ENCODE results near the gene EID2. TPM values are rescaled to one million over a fixed set of nuclear protein-coding genes. Genes with fewer than 3 reads are reported as not detected.
A peak's percentile ranks its signal among the peaks of the same experiment; 100 is the strongest.

Gene EID2
- total and polyA plus RNA-seq, 5 donors from 2014 or later = 13.1 to 32.7 (median 22.2) TPM

GRCh38 chr19:39563408-39563807, 23.4 kb upstream of the EID2 start:
- H3K9me3 ChIP-seq (ENCODE audit: control insufficient read depth in 2 of 2, low read length in 2 of 2) = no peaks in the 10 kb centered on the region
- no peak for ATAC-seq (ENCODE audit: low read depth in 2 of 2)
- DNase-seq = no peak
- no peaks in the 10 kb centered on the region for H3K9me3 Mint-ChIP-seq
- H3K36me3 Mint-ChIP-seq = no peaks in the 10 kb centered on the region
- no peak overlapping the region for H3K27ac Mint-ChIP-seq
- H3K27ac ChIP-seq (ENCODE audit: insufficient read depth, low read length, poor library complexity, severe bottlenecking) = no peak overlapping the region
- peaks cover under 1% of the 10 kb centered on the region for H3K27me3 ChIP-seq (ENCODE audit: control insufficient read depth, insufficient read depth, low read length)
- no peak overlapping the region for H3K4me3 Mint-ChIP-seq
- H3K36me3 ChIP-seq (ENCODE audit: control insufficient read depth, insufficient read depth, low read length) = no peaks in the 10 kb centered on the region
- no peak overlapping the region for H3K4me3 ChIP-seq (ENCODE audit: low read depth, low read length)
- H3K4me1 Mint-ChIP-seq = peaks cover 0 to 8% (median 6%) of the 10 kb centered on the region in 4 donors
- H3K27me3 Mint-ChIP-seq = no peaks in the 10 kb centered on the region
- H3K4me1 ChIP-seq (ENCODE audit: control insufficient read depth, insufficient read depth, low read length, poor library complexity, severe bottlenecking) = peaks cover 3% of the 10 kb centered on the region

DNA sequence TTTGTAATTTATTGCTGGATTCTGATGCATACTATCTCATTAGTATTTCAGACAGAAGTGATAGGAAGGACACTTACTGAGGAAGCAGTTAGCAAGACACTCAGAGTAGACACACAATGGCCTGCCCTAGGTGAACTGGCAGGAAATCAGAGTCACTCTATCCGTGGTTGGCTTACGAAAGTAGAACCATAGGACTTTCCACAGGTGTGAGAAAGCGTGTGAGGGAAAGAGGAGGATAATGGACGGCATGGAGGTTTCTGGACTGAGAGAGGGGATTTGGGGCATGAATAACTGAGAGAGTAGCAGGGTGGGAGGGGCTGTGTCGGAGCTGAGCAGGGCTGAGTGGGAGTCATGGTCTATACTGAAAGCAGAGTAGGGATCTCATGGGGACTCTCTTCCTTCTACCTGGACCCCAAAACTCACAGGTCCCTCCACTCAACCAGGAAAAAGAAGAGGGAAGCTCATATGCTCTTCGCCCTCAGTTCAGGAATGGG, 18.7 kb upstream of the EID2 start:
- Mint-ChIP-seq H3K27ac (peak overlapping the region; percentile 70 to 98 (median 93)), H3K9me3 (no peaks in the 10 kb centered on the region), H3K4me3 (peak overlapping the region; percentile 33 to 70 (median 57)), H3K27me3 (no peaks in the 10 kb centered on the region), H3K4me1 (peaks cover 1 to 16% (median 13%) of the 10 kb centered on the region in 4 donors), H3K36me3 (no peaks in the 10 kb centered on the region)
- H3K4me1 ChIP-seq (ENCODE audit: control insufficient read depth, insufficient read depth, low read length, poor library complexity, severe bottlenecking) = peaks cover 3% of the 10 kb centered on the region
- H3K4me3 ChIP-seq (ENCODE audit: low read depth, low read length) = peak overlapping the region; percentile 70
- ATAC-seq (ENCODE audit: low read depth in 2 of 2) = peak; percentile 74
- H3K27ac ChIP-seq (ENCODE audit: insufficient read depth, low read length, poor library complexity, severe bottlenecking) = no peak overlapping the region
- H3K27me3 ChIP-seq (ENCODE audit: control insufficient read depth, insufficient read depth, low read length) = no peaks in the 10 kb centered on the region
- DNase-seq = peak in 2 of 3 donors; percentile 17 to 56
- no peaks in the 10 kb centered on the region for H3K36me3 ChIP-seq (ENCODE audit: control insufficient read depth, insufficient read depth, low read length)
- H3K9me3 ChIP-seq (ENCODE audit: control insufficient read depth in 2 of 2, low read length in 2 of 2) = no peaks in the 10 kb centered on the region

DNA sequence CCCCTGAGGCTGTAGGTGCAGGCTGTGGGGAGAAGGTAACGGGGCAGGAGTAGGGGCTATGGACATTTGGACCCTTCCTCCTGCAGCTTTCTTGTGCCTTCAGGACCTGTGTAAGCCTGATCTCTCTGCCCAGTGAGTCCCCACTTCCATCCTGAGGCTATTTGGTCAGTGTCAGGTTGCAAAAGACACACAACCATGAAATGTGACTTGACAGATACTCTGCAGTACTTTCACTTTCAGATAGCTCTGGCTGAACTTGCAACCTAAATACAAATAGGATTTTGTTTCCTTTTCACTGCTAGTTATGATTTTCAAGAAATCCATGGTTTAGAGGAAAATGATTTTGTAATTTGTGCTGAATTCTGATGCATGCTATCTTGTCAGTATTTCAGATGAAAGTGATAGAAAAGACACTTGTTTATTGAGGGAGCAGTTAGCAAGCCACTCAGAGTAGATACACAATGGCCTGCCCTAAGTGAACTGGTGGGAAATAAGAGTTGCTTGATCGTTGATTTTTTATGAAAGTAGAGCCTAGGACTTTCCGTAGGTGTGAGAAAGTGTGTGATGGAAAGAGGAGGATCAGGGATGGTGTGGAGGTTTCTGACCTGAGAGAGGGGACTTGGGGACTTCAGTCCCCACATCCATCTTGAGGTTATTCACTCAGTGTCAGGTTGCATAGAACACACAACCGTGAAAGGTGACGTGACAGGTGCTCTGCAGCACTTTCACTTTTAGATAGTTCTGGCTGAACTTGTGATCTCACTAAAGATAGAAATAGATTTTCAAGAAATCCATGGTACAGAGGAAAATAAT, 18.1 kb upstream of the EID2 start:
- peak; percentile 65 to 71 for ATAC-seq (ENCODE audit: low read depth in 2 of 2)

DNA sequence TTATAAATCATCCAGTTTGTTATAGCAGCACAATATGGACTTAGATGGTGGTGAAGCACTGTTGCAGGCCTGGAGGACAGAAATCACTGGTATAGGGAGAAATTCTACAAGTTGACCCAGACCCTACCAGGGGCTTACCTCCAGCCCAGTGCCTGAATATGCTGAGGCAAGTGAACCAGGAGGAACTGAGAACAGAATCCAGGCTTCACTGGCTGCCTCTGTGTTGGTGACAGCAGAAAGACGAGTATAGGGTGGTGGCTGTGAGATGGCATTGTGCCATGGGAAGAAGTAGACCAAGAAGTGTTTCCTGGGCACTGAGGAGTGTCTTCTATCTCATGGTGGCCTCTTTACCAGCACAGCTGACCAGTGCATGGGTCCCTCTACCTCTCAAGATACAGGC, 15.9 kb upstream of the EID2 start:
- H3K9me3 ChIP-seq (ENCODE audit: control insufficient read depth in 2 of 2, low read length in 2 of 2) = no peaks in the 10 kb centered on the region
- H3K36me3 Mint-ChIP-seq = no peaks in the 10 kb centered on the region
- DNase-seq (no peak), ATAC-seq (ENCODE audit: low read depth in 2 of 2) (no peak)
- H3K4me3 ChIP-seq (ENCODE audit: low read depth, low read length) = no peak overlapping the region
- H3K4me1 ChIP-seq (ENCODE audit: control insufficient read depth, insufficient read depth, low read length, poor library complexity, severe bottlenecking) = peaks cover 3% of the 10 kb centered on the region
- H3K36me3 ChIP-seq (ENCODE audit: control insufficient read depth, insufficient read depth, low read length) = no peaks in the 10 kb centered on the region
- no peak overlapping the region for H3K27ac Mint-ChIP-seq
- no peaks in the 10 kb centered on the region for H3K27me3 ChIP-seq (ENCODE audit: control insufficient read depth, insufficient read depth, low read length)
- H3K27me3 Mint-ChIP-seq = no peaks in the 10 kb centered on the region
- no peak overlapping the region for H3K27ac ChIP-seq (ENCODE audit: insufficient read depth, low read length, poor library complexity, severe bottlenecking)
- H3K4me1 Mint-ChIP-seq = peaks cover 5 to 18% (median 14%) of the 10 kb centered on the region in 4 donors
- H3K4me3 Mint-ChIP-seq = no peak overlapping the region
- H3K9me3 Mint-ChIP-seq = no peaks in the 10 kb centered on the region

More for the DNA sequence above, 18.1 kb upstream of the EID2 start:
- H3K9me3 ChIP-seq (ENCODE audit: control insufficient read depth in 2 of 2, low read length in 2 of 2) = no peaks in the 10 kb centered on the region
- no peaks in the 10 kb centered on the region for H3K27me3 ChIP-seq (ENCODE audit: control insufficient read depth, insufficient read depth, low read length)
- peak overlapping the region; percentile 70 for H3K4me3 ChIP-seq (ENCODE audit: low read depth, low read length)
- no peaks in the 10 kb centered on the region for H3K9me3 Mint-ChIP-seq
- no peaks in the 10 kb centered on the region for H3K36me3 ChIP-seq (ENCODE audit: control insufficient read depth, insufficient read depth, low read length)
- DNase-seq = peak in 2 of 3 donors; percentile 19 to 53
- H3K4me3 Mint-ChIP-seq = peak overlapping the region; percentile 33 to 70 (median 57)
- H3K27me3 Mint-ChIP-seq = no peaks in the 10 kb centered on the region
- H3K36me3 Mint-ChIP-seq = no peaks in the 10 kb centered on the region
- peak overlapping the region; percentile 70 to 98 (median 93) for H3K27ac Mint-ChIP-seq
- H3K27ac ChIP-seq (ENCODE audit: insufficient read depth, low read length, poor library complexity, severe bottlenecking) = no peak overlapping the region
- H3K4me1 Mint-ChIP-seq = peaks cover 5 to 16% (median 13%) of the 10 kb centered on the region in 4 donors
- peaks cover 3% of the 10 kb centered on the region for H3K4me1 ChIP-seq (ENCODE audit: control insufficient read depth, insufficient read depth, low read length, poor library complexity, severe bottlenecking)

DNA sequence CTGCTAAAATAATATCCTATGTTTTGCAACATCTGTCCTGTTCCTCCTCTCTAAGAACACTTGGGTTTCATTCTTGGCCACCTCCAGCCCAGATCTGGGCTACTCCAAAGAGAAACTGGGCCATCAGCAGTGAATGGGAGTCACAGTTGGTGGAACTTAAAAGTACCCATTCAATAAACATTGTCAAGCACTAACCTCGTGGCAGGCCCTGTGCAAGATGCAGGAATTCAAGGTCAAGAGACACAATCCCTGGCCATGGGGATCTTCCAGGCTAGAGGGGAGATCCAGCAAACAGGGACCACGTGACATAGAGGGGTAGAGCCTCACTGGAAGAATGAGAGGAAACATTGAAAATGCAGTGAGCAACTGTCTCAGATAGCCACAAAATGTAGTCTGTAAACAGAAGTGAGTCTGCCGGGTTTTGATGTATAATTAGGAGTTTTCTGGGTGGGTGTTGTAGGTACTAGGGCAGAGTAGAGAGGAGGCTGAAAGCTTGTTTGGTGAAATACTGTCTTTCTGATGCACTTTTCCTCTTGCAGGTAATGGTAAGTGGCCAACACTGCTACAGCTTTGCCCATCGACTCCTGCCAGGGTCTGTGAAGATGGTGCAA, 14.8 kb upstream of the EID2 start:
- Mint-ChIP-seq H3K4me3 (no peak overlapping the region), H3K36me3 (no peaks in the 10 kb centered on the region), H3K4me1 (peaks cover 5 to 18% (median 14%) of the 10 kb centered on the region in 4 donors), H3K27me3 (no peaks in the 10 kb centered on the region), H3K27ac (no peak overlapping the region), H3K9me3 (no peaks in the 10 kb centered on the region)
- Histone ChIP-seq H3K9me3 (ENCODE audit: control insufficient read depth in 2 of 2, low read length in 2 of 2) (no peaks in the 10 kb centered on the region), H3K4me1 (ENCODE audit: control insufficient read depth, insufficient read depth, low read length, poor library complexity, severe bottlenecking) (peaks cover 3% of the 10 kb centered on the region), H3K4me3 (ENCODE audit: low read depth, low read length) (no peak overlapping the region), H3K27me3 (ENCODE audit: control insufficient read depth, insufficient read depth, low read length) (no peaks in the 10 kb centered on the region), H3K36me3 (ENCODE audit: control insufficient read depth, insufficient read depth, low read length) (no peaks in the 10 kb centered on the region), H3K27ac (ENCODE audit: insufficient read depth, low read length, poor library complexity, severe bottlenecking) (no peak overlapping the region)
- DNase-seq (no peak), ATAC-seq (ENCODE audit: low read depth in 2 of 2) (no peak)

DNA sequence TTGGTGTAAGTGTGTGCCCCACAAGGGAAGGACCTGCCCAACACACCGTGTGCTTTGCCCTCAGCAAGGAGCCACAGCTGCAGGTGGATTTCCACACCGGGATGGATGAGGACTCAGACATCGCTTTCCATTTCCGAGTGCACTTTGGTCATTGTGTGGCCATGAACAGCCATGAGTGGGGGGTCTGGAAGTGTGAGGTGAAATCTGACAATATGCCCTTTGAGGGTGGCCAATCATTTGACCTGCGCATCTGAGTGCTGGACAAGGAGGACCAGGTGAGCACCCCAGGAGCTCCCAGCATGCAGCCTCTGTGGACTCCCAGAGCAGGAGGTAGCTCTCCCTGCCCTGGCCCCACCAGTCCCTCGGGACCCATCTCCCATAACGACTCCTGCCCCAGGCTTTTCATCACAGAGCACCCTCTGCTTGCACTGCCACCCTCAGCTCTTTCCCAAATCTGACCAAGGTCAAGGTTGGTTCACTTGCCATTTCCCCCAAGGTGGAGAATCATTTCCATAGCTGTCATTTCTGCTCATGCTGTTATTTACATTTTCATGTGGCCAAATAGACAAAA, 13.2 kb upstream of the EID2 start:
- H3K27me3 Mint-ChIP-seq = no peaks in the 10 kb centered on the region
- no peak for DNase-seq
- H3K27ac Mint-ChIP-seq = no peak overlapping the region
- no peaks in the 10 kb centered on the region for H3K36me3 ChIP-seq (ENCODE audit: control insufficient read depth, insufficient read depth, low read length)
- H3K27ac ChIP-seq (ENCODE audit: insufficient read depth, low read length, poor library complexity, severe bottlenecking) = no peak overlapping the region
- H3K4me3 ChIP-seq (ENCODE audit: low read depth, low read length) = no peak overlapping the region
- no peak overlapping the region for H3K4me3 Mint-ChIP-seq
- H3K27me3 ChIP-seq (ENCODE audit: control insufficient read depth, insufficient read depth, low read length) = no peaks in the 10 kb centered on the region
- H3K9me3 ChIP-seq (ENCODE audit: control insufficient read depth in 2 of 2, low read length in 2 of 2) = no peaks in the 10 kb centered on the region
- H3K9me3 Mint-ChIP-seq = no peaks in the 10 kb centered on the region
- H3K4me1 Mint-ChIP-seq = peaks cover 4 to 8% (median 6%) of the 10 kb centered on the region in 4 donors
- no peak for ATAC-seq (ENCODE audit: low read depth in 2 of 2)
- no peaks in the 10 kb centered on the region for H3K36me3 Mint-ChIP-seq
- no peaks in the 10 kb centered on the region for H3K4me1 ChIP-seq (ENCODE audit: control insufficient read depth, insufficient read depth, low read length, poor library complexity, severe bottlenecking)

DNA sequence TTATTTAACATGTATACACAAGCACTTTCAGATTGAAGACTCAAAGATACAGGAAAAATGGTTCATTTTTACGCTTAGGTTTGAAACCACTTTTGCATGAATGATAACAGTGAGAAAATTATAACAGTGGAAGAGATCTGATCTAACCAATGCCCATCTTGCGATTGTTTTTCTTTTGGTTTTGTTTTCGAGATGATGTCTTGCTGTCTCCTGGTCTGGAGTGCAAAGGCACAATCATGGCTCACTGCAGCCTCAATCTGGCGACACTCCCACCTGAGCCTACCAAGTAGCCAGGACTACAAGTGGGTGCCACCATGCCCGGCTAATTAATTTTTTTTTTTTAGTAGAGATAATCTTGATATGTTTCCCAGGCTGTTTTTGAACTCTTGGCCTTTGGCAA, 10.2 kb upstream of the EID2 start:
- peaks cover 5% of the 10 kb centered on the region for H3K27me3 Mint-ChIP-seq
- peaks cover 2 to 16% (median 5%) of the 10 kb centered on the region in 4 donors for H3K4me1 Mint-ChIP-seq
- no peak overlapping the region for H3K4me3 ChIP-seq (ENCODE audit: low read depth, low read length)
- ATAC-seq (ENCODE audit: low read depth in 2 of 2) = no peak
- no peaks in the 10 kb centered on the region for H3K36me3 Mint-ChIP-seq
- no peaks in the 10 kb centered on the region for H3K27me3 ChIP-seq (ENCODE audit: control insufficient read depth, insufficient read depth, low read length)
- H3K27ac Mint-ChIP-seq = no peak overlapping the region
- no peaks in the 10 kb centered on the region for H3K9me3 Mint-ChIP-seq
- H3K36me3 ChIP-seq (ENCODE audit: control insufficient read depth, insufficient read depth, low read length) = no peaks in the 10 kb centered on the region
- H3K27ac ChIP-seq (ENCODE audit: insufficient read depth, low read length, poor library complexity, severe bottlenecking) = no peak overlapping the region
- H3K4me3 Mint-ChIP-seq = no peak overlapping the region
- no peaks in the 10 kb centered on the region for H3K9me3 ChIP-seq (ENCODE audit: control insufficient read depth in 2 of 2, low read length in 2 of 2)
- no peaks in the 10 kb centered on the region for H3K4me1 ChIP-seq (ENCODE audit: control insufficient read depth, insufficient read depth, low read length, poor library complexity, severe bottlenecking)
- DNase-seq = no peak

Data from CD4-positive, CD25-positive, alpha-beta regulatory T cell (primary cell).